ENCODE results near the gene C22orf15.

C22orf15 gene

DNA sequence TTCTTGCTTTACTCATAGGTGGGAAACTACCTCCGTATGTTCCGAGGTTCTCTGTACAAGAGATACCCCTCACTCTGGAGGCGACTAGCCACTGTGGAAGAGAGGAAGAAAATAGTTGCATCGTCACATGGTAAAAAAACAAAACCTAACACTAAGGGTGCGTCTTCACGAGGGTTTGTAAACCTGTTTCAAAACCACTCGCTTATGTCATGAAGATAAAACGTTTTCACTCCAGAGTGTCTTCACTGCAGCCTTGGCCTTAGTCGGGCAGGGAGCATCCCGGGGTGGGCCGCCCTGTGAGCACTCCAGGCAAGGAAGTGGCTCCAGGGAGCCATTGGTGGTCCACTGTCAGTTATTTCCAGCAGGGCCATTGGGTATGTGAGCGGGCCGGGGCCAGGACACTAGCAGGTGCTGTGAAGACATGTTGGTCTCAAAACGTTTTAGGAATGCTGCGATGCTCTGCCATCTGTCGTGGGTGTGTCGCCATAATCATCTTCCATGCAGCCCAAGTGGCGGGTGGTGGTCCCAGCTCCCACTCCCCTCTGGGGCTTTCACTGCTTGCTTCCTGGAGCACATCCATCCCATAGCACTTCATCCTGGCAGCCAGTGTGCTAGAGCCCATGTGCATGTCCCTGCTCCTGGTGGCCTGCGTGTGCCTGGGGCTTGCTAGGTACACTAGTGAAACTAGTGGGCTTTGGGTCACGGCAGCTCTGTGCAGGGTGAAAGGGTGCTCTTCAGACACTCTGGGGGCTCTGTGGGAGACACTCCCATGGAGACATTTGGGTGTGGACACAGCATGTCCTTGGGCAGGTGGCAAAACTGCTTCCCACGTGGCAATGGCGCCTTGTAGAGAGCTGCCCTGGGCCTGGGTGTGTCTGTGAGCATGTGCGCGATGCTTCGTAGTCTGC, 29.2 kb downstream of the C22orf15 start:
- no peak for DNase-seq (ENCODE audit: extremely low read depth, low read depth)

DNA sequence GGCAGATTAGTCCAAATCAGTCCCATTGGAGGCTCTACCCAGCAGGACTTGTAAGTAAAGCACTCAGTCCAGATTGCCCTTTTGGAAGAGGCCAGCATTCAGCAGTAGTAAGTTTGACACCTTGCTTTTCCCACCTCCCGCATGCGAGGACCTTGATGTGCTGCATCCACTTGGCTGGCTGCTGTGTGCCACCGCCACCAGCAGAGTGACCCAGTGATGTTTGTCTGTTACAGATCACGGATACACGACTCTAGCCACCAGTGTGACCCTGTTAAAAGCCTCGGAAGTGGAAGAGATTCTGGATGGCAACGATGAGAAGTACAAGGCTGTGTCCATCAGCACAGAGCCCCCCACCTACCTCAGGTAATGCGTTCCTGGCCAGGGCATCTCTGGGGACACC, 30.5 kb downstream of the C22orf15 start:
- TF ChIP-seq, protein P1, sequence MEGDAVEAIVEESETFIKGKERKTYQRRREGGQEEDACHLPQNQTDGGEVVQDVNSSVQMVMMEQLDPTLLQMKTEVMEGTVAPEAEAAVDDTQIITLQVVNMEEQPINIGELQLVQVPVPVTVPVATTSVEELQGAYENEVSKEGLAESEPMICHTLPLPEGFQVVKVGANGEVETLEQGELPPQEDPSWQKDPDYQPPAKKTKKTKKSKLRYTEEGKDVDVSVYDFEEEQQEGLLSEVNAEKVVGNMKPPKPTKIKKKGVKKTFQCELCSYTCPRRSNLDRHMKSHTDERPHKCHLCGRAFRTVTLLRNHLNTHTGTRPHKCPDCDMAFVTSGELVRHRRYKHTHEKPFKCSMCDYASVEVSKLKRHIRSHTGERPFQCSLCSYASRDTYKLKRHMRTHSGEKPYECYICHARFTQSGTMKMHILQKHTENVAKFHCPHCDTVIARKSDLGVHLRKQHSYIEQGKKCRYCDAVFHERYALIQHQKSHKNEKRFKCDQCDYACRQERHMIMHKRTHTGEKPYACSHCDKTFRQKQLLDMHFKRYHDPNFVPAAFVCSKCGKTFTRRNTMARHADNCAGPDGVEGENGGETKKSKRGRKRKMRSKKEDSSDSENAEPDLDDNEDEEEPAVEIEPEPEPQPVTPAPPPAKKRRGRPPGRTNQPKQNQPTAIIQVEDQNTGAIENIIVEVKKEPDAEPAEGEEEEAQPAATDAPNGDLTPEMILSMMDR (IDR thresholded peaks at IDR 0.05; ENCODE audit: low read depth, low read length, missing control alignments): no peak

More for the DNA sequence above, 29.2 kb downstream of the C22orf15 start:
- peak overlapping the region; percentile 1; the same call in 1 of the 2 replicates for H3K4me3 ChIP-seq (replicated peaks; ENCODE audit: low read depth, low read length)
- TF ChIP-seq, protein P1 (IDR thresholded peaks at IDR 0.05; ENCODE audit: low read depth, low read length, missing control alignments): no peak

DNA sequence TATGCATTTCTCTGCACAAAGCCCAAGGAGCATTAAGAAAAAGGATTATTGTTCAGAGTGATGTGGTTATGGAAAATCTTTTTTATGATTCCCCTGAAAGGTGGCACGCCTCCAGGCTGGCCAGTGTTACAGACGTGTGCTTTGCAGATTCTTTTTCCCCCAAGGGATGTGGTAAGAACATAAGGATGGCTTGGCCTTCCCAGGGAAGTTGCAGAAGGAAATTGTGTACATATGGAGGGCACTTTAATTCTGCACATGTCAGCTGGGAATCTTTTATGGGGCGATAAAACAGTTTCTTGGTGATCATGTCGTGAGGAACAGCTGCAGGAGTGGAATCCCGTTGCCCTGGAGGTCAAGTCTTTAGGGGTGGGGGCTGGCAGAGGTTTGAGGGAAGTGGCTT, 33.7 kb downstream of the C22orf15 start:
- no peak overlapping the region for H3K4me3 ChIP-seq (replicated peaks; ENCODE audit: low read depth, low read length)
- peak; percentile 91 for DNase-seq (ENCODE audit: extremely low read depth, low read depth)

More for the DNA sequence above, 30.5 kb downstream of the C22orf15 start:
- no peak overlapping the region for H3K4me3 ChIP-seq (replicated peaks; ENCODE audit: low read depth, low read length)
- no peak for DNase-seq (ENCODE audit: extremely low read depth, low read depth)

DNA sequence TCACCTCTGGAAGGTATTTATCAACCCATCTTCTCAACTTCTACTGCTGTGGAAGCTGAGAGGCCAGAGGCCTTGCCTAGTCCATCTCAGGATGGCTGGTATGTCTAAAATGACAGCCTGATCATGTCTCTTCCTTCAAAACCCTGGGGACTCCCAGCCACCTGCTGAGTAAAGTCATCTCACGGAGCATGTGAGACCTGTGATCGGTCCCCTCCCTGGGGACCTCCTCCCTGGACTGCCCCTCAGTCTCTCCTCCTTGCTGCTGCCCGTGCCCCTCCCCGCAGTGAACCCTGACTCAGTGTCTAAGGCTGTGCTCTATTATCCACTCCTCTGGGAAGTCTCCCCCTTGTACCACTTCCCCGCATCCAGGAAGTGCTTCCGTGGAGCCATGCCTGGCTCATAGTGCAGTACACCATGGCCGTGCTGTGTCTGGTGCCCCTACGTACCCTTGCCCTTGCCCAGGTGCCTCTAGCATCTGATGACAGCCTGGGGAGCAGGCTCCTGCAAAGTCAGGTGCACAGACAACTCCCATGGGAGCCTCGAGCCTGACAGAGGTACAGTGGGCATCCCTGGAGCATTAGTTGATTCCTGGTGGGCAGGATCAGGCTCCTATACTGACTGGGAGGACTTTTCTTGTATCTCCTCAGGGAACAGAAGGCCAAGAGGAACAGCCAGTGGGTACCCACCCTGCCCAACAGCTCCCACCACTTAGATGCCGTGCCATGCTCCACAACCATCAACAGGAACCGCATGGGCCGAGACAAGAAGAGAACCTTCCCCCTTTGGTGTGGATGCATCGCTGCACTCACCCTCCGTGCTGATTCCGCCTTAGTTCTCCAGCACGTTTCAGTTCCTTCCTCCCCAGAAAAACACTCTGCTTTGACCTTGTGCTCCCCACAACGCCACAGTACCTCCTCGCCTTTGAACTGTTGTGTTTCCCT, 37.8 kb downstream of the C22orf15 start:
- no peak overlapping the region for H3K4me3 ChIP-seq (replicated peaks; ENCODE audit: low read depth, low read length)
- no peak for DNase-seq (ENCODE audit: extremely low read depth, low read depth)
- TF ChIP-seq, protein P1 (IDR thresholded peaks at IDR 0.05; ENCODE audit: low read depth, low read length, missing control alignments): no peak

More for the DNA sequence above, 33.7 kb downstream of the C22orf15 start:
- TF ChIP-seq, protein P1 (IDR thresholded peaks at IDR 0.05; ENCODE audit: low read depth, low read length, missing control alignments): no peak

DNA sequence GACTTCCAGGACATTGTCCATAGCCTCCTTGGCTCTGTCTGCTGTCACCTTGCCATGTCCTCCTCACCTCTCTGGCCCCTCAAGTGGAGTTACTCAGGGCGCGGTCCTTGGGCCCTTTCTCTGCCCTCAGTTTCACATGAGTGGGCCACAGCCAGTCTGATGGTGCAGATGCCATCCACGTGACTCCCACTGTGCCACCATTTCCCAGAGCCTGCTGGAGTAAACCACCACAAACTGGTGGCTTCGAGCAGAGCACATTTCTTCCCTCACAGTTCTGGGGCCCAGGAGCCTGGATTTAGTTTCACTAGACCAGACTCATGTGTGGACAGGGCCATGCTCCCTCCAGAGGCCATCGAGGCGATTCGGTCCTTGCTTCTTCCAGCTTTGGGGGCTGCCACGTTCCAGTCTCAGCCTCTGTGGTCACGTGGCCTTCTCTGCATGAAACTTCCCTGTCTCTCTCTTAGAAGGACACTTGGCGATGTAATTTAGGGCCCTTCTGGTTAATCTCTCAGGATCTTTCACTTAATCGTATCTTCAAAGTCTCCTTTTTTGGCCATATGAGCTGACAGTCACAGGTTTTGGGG, 38.5 kb downstream of the C22orf15 start:
- DNase-seq (ENCODE audit: extremely low read depth, low read depth): no peak
- TF ChIP-seq, protein P1 (IDR thresholded peaks at IDR 0.05; ENCODE audit: low read depth, low read length, missing control alignments): no peak
- H3K4me3 ChIP-seq (replicated peaks; ENCODE audit: low read depth, low read length): no peak overlapping the region

DNA sequence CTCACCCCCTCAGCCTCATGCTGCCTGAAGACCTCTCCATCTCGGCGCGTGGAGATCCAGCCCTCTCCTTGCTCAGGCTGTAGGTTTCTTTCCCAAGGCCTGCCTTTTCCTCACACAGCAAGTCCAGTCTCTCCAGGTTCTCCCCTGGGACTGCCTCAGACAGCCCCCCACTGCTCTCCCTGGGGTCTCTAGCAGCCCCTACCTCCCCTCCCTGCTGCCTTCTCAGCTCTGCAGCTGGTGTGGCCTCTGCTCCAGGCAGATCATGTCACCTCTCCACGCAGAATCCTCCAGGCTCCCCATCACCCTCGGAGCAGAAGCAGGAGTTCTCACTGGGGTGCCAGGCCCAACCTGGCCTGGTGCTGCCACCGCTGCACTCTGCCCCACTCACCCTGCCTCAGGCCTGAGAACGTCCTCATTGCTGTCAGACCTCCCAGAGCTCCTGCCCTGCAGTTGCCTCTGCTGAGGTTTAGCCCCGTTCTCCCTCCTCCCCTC, 39.1 kb downstream of the C22orf15 start:
- H3K4me3 ChIP-seq (replicated peaks; ENCODE audit: low read depth, low read length): no peak overlapping the region
- TF ChIP-seq, protein P1 (IDR thresholded peaks at IDR 0.05; ENCODE audit: low read depth, low read length, missing control alignments): no peak
- no peak for DNase-seq (ENCODE audit: extremely low read depth, low read depth)

Measured in HFF-Myc (cell line).